ENCODE results near the gene UGP2.
A peak's percentile ranks its signal among the peaks of the same experiment; 100 is the strongest.

UGP2 gene

GRCh38 chr2:63820969-63821368 is 20.7 kb upstream of the UGP2 start:
- no peak for DNase-seq (ENCODE audit: low read depth)
- TF ChIP-seq, protein P1, sequence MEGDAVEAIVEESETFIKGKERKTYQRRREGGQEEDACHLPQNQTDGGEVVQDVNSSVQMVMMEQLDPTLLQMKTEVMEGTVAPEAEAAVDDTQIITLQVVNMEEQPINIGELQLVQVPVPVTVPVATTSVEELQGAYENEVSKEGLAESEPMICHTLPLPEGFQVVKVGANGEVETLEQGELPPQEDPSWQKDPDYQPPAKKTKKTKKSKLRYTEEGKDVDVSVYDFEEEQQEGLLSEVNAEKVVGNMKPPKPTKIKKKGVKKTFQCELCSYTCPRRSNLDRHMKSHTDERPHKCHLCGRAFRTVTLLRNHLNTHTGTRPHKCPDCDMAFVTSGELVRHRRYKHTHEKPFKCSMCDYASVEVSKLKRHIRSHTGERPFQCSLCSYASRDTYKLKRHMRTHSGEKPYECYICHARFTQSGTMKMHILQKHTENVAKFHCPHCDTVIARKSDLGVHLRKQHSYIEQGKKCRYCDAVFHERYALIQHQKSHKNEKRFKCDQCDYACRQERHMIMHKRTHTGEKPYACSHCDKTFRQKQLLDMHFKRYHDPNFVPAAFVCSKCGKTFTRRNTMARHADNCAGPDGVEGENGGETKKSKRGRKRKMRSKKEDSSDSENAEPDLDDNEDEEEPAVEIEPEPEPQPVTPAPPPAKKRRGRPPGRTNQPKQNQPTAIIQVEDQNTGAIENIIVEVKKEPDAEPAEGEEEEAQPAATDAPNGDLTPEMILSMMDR (IDR thresholded peaks at IDR 0.05; ENCODE audit: low read length, missing control alignments): no peak
- H3K4me3 ChIP-seq (replicated peaks; ENCODE audit: low read depth, low read length): no peak overlapping the region

DNA sequence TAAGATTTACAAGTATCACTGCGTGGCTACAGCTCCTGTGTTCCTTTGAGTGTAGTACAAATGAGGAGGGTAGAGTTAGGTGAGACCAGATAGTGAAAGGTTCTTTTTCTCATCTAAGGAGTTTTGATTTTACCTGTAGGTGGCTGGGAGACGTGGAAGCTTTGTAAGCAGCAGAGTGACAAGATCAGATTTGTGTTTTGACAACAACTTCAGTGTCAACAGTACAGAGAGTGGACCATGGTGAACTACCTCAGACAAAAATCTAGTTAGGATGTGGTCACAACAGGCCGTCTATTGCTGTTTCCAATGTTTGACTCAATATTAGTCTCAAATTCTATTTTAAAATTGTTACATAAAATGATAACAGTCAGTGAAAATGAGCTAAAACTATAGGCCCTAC is 20.3 kb upstream of the UGP2 start:
- H3K4me3 ChIP-seq (replicated peaks; ENCODE audit: low read depth, low read length): no peak overlapping the region
- TF ChIP-seq, protein P1 (IDR thresholded peaks at IDR 0.05; ENCODE audit: low read length, missing control alignments): no peak
- DNase-seq (ENCODE audit: low read depth): no peak

DNA sequence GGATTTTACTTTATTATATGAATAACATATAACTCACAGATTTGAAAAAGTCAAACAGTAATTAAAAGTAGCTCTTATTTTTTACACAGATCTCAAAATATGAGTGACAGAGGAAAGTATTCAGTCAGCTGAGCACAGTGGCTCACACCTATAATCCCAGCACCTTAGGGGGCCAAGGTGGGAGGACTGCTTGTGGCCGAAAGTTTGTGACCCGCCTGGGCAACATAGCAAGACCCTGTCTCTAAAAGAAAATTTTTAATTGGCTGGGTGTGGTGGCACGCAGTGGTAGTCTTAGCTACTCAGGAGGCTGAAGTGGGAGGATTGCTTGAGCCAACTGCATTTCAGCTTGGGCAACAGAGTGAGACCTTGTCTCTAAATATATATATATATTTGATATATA is 19.2 kb upstream of the UGP2 start:
- DNase-seq (ENCODE audit: low read depth): no peak
- TF ChIP-seq, protein P1 (IDR thresholded peaks at IDR 0.05; ENCODE audit: low read length, missing control alignments): no peak
- H3K4me3 ChIP-seq (replicated peaks; ENCODE audit: low read depth, low read length): no peak overlapping the region

DNA sequence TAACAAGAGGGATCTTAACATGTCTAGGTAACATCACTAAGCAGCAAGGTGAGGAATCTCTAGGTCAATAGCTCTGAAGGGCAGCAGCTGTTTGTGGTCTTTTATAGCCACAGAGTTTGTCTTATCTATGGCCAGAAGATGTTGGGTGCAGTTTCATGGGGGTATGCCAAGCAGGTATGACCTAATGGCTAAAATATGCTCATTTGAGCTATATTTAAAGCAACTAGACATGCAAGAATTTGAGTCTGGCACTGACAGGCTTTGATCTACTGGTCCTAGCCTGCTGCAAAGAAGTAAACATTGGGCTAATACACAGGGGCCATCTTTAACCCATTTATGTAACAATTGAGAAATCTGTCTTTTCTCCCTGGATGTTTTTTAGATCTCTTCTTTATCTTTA is 13.9 kb upstream of the UGP2 start:
- peak; percentile 83 for DNase-seq (ENCODE audit: low read depth)
- TF ChIP-seq, protein P1 (IDR thresholded peaks at IDR 0.05; ENCODE audit: low read length, missing control alignments): no peak
- H3K4me3 ChIP-seq (replicated peaks; ENCODE audit: low read depth, low read length): no peak overlapping the region

- TF ChIP-seq, protein P1 (IDR thresholded peaks at IDR 0.05; ENCODE audit: low read length, missing control alignments): no peak
- no peak overlapping the region for H3K4me3 ChIP-seq (replicated peaks; ENCODE audit: low read depth, low read length)
- no peak for DNase-seq (ENCODE audit: low read depth)
These were observed 10.5 kb upstream of the UGP2 start for GRCh38 chr2:63831176-63831575.

DNA sequence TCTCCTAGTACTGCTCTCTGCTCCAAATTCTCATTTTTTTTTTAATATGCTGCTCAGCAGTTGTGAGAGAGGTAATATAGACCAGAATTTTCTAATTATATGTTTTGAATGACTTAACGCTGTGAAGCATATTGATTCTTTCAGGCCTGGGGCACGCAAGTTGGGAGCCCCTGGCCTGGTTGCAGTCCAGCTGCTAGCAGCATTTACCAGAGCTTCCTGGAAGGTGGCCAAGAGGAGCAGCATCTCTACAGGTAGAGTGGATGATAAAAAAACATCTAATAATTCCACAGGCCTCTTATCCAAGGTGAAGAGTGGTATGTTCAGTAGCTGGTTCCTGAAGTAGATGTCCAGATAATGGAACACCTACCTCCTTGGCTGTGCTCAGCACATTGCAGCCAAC is 7.3 kb upstream of the UGP2 start:
- no peak overlapping the region for H3K4me3 ChIP-seq (replicated peaks; ENCODE audit: low read depth, low read length)
- TF ChIP-seq, protein P1 (IDR thresholded peaks at IDR 0.05; ENCODE audit: low read length, missing control alignments): no peak
- no peak for DNase-seq (ENCODE audit: low read depth)

- TF ChIP-seq, protein P1 (IDR thresholded peaks at IDR 0.05; ENCODE audit: low read length, missing control alignments): no peak
- DNase-seq (ENCODE audit: low read depth): no peak
- no peak overlapping the region for H3K4me3 ChIP-seq (replicated peaks; ENCODE audit: low read depth, low read length)
These were observed 4.6 kb upstream of the UGP2 start for GRCh38 chr2:63837036-63837594.
